Fibroblast of lung (primary cell): ENCODE results near the gene TAS2R39.

Experiments used
- CTCF ChIP-seq, 2 donors: IDR thresholded peaks in 1 of 2; conservative IDR thresholded peaks in 1 of 2; 1 replicate in 1 of 2; 2 replicates in 1 of 2; pipeline ENCODE4 v1.5.1; 2011 to 2012; ENCODE audit warnings: low read length in 2 of 2, control low read depth in 1 of 2, inconsistent platforms in 1 of 2, low read depth in 1 of 2, mild to moderate bottlenecking in 1 of 2
- EZH2 ChIP-seq: IDR thresholded peaks from 2 replicates; pipeline ENCODE4 v1.5.1; 2012; ENCODE audit warnings: low read length, control low read depth, mild to moderate bottlenecking; ENCODE audit errors: missing control alignments

GRCh38 chr7:143203386-143203785, 20.2 kb downstream of the TAS2R39 start:
- TF ChIP-seq CTCF (conservative IDR thresholded peaks at IDR 0.05 in 1 of 2, IDR thresholded peaks at IDR 0.05 in 1 of 2; ENCODE audit: low read depth in 1 of 2, low read length in 2 of 2) (no peak), EZH2 (no peak)
